Thoracic aorta (tissue), 2 donors: Measurements from ENCODE around the gene CAMK2B. TPM values are rescaled to one million over a fixed set of nuclear protein-coding genes. Genes with fewer than 3 reads are reported as not detected.

Source experiments
- ATAC-seq: fragments of 150-250 bp; one replicate; pipeline ENCODE4 v1.8.0; 2017; ENCODE audit warnings: low read depth; ENCODE audit not compliant: insufficient number of reproducible peaks, low FRiP score
- DNase-seq: peaks from one replicate; pipeline ENCODE4 v3.0.0-alpha.2; 2020; ENCODE audit warnings: low spot score
- H3K27ac ChIP-seq, 2 donors: fragments of 200-600 bp; sonication (generic); 1 replicate in 1 of 2; 2 replicates in 1 of 2; pipeline ENCODE4 v1.5.1; 2016; ENCODE audit warnings: mild to moderate bottlenecking in 2 of 2, moderate library complexity in 2 of 2
- H3K27me3 ChIP-seq: fragments of 200-600 bp; sonication (generic); replicated peaks from 2 replicates; pipeline ENCODE4 v1.6.0; 2016; ENCODE audit warnings: mild to moderate bottlenecking; ENCODE audit not compliant: insufficient read depth
- H3K36me3 ChIP-seq: fragments of 200-600 bp; sonication (generic); one replicate; pipeline ENCODE4 v1.5.1; 2016
- H3K4me1 ChIP-seq, 2 donors: fragments of 200-600 bp; sonication (generic); 1 replicate in 1 of 2; 2 replicates in 1 of 2; pipeline versions ENCODE4 v1.5.1 to v1.6.0; 2016; ENCODE audit warnings: low read depth in 2 of 2, mild to moderate bottlenecking in 1 of 2; ENCODE audit not compliant: control insufficient read depth in 1 of 2
- H3K4me3 ChIP-seq: fragments of 200-600 bp; sonication (generic); 2 replicates; pipeline ENCODE4 v1.5.1; 2016; ENCODE audit warnings: mild to moderate bottlenecking
- H3K9me3 ChIP-seq: fragments of 200-600 bp; sonication (generic); 2 replicates; pipeline ENCODE4 v1.5.1; 2016
- total RNA-seq, 2 donors: library from RNA; depleted of rRNA; stranded (reverse); fragments of >200 nt; gene quantifications; one replicate each; pipeline versions ENCODE4 v1.1.0 to v1.2.3, GENCODE V29; 2016
- TF ChIP-seq, protein P1 (sequence below): fragments of 200-600 bp; sonication (generic); IDR thresholded peaks from one replicate; pipeline ENCODE4 v1.5.1; 2019; ENCODE audit warnings: antibody characterized with exemption

CAMK2B gene
- total RNA-seq, 2 donors from 2014 or later: 1.5 to 2.8 TPM

DNA sequence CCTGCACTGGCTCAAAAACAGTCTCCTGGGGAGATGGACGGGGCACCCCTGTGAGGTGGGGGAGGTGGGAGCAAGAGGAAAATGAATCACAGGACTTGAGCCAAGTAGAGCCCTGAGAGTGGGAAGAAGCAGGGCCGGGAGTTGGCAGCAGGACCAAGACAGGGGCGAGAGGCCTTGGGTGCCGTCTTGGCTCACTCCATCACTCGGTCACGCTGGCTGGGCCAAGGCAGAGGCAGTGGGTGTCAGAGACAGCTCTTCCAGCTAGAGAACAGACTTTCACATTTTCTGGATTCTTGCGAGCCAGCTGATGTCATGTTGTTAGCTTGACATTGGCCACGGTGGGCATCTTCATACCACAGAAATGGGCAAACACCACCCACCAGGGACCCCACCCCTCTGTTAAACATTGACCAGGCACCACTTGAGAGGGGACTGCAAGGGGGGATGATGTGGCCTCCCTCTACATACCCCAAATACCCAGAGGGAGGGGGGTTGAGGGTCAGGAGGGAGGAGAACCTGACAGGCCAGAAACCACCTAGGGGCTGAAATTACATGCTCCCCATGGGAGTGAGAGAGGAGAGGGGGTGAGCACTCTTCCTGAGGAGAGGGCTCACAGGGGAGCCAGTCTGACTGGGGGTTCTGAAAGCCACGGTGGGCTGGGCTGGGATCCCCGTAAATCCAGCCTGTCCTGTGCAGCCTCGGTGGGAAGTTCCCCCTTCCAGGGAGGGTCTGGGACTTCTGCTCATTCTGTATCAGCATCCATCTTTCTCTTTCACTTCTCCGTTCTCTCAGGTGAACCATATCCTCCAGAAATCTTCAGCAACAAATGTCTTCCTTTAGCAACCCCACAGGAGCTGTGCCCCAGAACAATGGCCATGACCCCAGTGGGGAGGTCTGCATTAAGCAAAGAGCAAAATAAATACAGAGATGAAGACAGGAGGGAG lies 19.6 kb downstream of the CAMK2B start:
- Histone ChIP-seq H3K4me1 (peaks cover 0 to 10% of the 10 kb centered on the region in 2 donors), H3K4me3 (no peak overlapping the region), H3K36me3 (no peaks in the 10 kb centered on the region), H3K27ac (no peak overlapping the region), H3K9me3 (no peaks in the 10 kb centered on the region), H3K27me3 (no peaks in the 10 kb centered on the region)
- TF ChIP-seq, protein P1, sequence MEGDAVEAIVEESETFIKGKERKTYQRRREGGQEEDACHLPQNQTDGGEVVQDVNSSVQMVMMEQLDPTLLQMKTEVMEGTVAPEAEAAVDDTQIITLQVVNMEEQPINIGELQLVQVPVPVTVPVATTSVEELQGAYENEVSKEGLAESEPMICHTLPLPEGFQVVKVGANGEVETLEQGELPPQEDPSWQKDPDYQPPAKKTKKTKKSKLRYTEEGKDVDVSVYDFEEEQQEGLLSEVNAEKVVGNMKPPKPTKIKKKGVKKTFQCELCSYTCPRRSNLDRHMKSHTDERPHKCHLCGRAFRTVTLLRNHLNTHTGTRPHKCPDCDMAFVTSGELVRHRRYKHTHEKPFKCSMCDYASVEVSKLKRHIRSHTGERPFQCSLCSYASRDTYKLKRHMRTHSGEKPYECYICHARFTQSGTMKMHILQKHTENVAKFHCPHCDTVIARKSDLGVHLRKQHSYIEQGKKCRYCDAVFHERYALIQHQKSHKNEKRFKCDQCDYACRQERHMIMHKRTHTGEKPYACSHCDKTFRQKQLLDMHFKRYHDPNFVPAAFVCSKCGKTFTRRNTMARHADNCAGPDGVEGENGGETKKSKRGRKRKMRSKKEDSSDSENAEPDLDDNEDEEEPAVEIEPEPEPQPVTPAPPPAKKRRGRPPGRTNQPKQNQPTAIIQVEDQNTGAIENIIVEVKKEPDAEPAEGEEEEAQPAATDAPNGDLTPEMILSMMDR: no peak
- no peak for ATAC-seq
- no peak for DNase-seq

DNA sequence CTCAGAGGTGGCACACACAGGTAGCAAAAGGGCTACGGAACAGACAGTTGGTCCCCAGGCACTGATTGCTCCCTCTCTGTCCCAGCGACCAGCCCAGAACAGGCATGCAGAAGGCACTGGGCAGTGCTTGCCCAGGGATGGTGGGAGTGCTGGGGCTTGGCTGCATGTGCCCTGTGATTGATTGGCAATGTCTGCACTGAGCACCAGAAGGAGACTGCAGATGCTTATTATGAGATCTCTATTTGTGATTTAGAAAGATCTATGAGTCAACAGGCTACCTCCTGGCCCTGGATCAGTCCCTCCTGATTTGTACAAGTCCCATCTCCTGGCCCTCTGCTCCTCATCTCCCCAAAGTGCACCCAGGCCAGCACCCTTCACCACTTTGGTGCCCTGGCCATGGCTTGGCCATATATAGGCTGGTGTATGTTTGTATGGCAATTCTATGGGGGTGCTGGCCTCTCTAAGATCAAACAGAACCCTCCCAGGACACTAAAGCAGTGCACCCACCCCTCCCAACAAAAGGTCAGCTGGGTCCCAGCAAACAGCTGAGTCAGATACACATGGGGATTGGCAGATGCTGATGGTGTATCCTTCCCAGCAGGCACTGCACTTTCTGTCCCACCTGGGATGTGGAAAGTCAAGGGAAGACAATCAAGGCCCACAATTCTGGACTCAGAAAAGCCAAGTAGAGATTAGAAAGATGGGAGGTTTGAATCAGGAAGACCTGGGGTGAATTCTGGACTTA lies 30.9 kb downstream of the CAMK2B start:
- no peak overlapping the region for H3K27ac ChIP-seq
- no peaks in the 10 kb centered on the region for H3K36me3 ChIP-seq
- H3K9me3 ChIP-seq: no peaks in the 10 kb centered on the region
- ATAC-seq (no peak), DNase-seq (no peak)
- TF ChIP-seq, protein P1: no peak
- no peaks in the 10 kb centered on the region for H3K27me3 ChIP-seq
- H3K4me1 ChIP-seq: peaks cover 0 to 9% of the 10 kb centered on the region in 2 donors
- no peak overlapping the region for H3K4me3 ChIP-seq

DNA sequence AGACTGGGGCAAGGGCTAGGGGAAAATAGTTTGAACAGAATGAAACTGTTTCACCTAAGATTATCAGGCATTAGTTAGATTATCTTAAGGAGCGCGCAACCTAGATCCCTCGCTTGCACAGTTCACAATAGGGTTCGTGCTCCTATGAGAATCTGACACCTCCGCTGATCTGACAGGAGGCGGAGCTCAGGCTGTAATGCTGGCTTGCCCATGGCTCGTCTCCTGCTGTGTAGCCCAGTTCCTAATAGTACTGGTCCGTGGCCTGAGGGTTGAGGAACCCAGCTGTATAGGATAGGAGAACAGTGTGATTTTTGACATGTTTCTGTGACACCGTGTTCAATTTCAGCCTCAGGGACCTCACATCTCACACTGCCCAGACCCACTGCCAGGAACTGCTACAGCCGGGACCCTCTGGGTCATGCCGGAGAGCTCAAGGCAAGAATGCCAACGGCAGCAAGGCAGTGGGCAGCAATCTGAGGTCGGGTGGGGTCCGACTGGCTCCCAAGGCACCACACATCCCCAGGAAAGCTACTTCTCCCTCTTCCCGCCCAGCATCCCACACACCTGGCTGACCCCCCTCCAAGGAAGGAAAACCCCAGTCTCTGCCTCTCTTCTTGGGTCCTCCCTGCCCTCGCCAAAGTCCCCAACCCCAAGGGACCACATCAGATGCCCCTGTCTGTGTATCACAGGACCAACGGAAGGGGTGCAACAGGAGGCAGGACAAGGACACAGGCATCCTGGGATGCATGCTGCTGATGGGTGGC lies 31.7 kb downstream of the CAMK2B start:
- Histone ChIP-seq H3K36me3 (no peaks in the 10 kb centered on the region), H3K4me1 (peaks cover 0 to 9% of the 10 kb centered on the region in 2 donors), H3K27me3 (no peaks in the 10 kb centered on the region), H3K4me3 (no peak overlapping the region), H3K27ac (no peak overlapping the region), H3K9me3 (no peaks in the 10 kb centered on the region)
- no peak for ATAC-seq
- no peak for DNase-seq
- TF ChIP-seq, protein P1: no peak

DNA sequence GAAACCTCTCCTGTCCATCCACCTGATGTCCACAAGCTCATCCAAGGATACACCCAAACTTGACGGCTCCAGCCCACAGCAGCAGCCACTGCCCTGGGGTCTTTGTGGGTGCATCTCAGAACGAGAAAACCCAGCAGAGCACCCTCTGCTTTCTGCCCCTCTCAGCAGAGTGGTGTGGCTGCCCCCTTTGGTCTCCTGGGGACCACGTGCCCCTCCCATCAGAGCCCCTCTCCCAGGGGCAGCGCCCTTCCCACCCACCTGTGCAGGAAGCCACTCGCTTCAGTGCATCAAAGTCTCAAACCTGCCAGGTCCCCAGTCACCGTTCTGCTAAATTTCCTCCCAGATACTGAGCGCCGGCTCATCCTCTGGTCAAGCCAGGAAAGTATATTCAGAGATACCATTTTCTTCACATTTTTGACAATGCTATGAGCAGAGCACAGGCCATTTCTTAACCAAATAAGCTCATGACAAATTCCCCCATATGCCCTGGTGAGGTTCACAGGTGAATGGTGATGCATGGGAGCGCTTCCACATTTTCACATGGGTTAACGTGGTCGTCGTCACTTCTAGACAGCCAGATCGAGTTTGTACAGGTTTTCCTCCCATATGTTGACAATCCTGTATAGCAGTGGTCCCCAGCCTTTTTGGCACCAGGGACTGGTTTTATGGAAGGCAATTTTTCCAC lies 32.4 kb downstream of the CAMK2B start:
- peaks cover 0 to 9% of the 10 kb centered on the region in 2 donors for H3K4me1 ChIP-seq
- no peaks in the 10 kb centered on the region for H3K27me3 ChIP-seq
- no peak for ATAC-seq
- H3K9me3 ChIP-seq: no peaks in the 10 kb centered on the region
- H3K36me3 ChIP-seq: no peaks in the 10 kb centered on the region
- H3K27ac ChIP-seq: no peak overlapping the region
- H3K4me3 ChIP-seq: no peak overlapping the region
- no peak for DNase-seq
- TF ChIP-seq, protein P1: no peak
